GM12892 (cell line): ENCODE results near the gene NEDD4L.

Experiments used
- DNase-seq: peaks from one replicate; pipeline ENCODE4 v3.0.0; 2011; ENCODE audit not compliant: insufficient read length
- FAIRE-seq: peaks from 2 replicates; lab custom pipeline; 2011; peaks lifted over from hg19 to GRCh38; lab: Jason Lieb, UNC
- POLR2A ChIP-seq: IDR thresholded peaks from 2 replicates; pipeline ENCODE4 v1.6.1; 2011; ENCODE audit warnings: low read depth, low read length, control low read depth
- POLR2AphosphoS5 ChIP-seq: IDR thresholded peaks from 2 replicates; pipeline ENCODE4 v1.6.1; 2011; ENCODE audit warnings: low read depth, low read length, control low read depth
- TAF1 ChIP-seq: IDR thresholded peaks from 2 replicates; pipeline ENCODE4 v1.6.1; 2011; ENCODE audit warnings: low read depth, mild to moderate bottlenecking, control low read depth, low read length, borderline replicate concordance

Gene NEDD4L

GRCh38 chr18:58125756-58126155 is 81.7 kb downstream of the NEDD4L start:
- no peak for FAIRE-seq
- TF ChIP-seq POLR2AphosphoS5 (no peak), POLR2A (no peak), TAF1 (no peak)
- no peak for DNase-seq

GRCh38 chr18:58128381-58129374 is 84.7 kb downstream of the NEDD4L start:
- FAIRE-seq: no peak

GRCh38 chr18:58132595-58133261 is 88.7 kb downstream of the NEDD4L start:
- TF ChIP-seq POLR2AphosphoS5 (no peak), TAF1 (no peak), POLR2A (no peak)
- no peak for DNase-seq
- no peak for FAIRE-seq

More at GRCh38 chr18:58128381-58129374, 84.7 kb downstream of the NEDD4L start:
- TF ChIP-seq TAF1 (no peak), POLR2A (no peak), POLR2AphosphoS5 (no peak)
- DNase-seq: no peak

GRCh38 chr18:58135183-58135641 is 91.2 kb downstream of the NEDD4L start:
- no peak for FAIRE-seq
- DNase-seq: no peak
- TF ChIP-seq POLR2A: no peak
- no peak for TF ChIP-seq TAF1
- no peak for TF ChIP-seq POLR2AphosphoS5

- TF ChIP-seq TAF1 (no peak), POLR2A (no peak), POLR2AphosphoS5 (no peak)
- DNase-seq (peak; percentile 51), FAIRE-seq (peak; percentile 98)
Measured at GRCh38 chr18:58135701-58136331, 91.8 kb downstream of the NEDD4L start.

- no peak for DNase-seq
- TF ChIP-seq TAF1: no peak
- no peak for TF ChIP-seq POLR2A
- no peak for TF ChIP-seq POLR2AphosphoS5
- FAIRE-seq: no peak
Measured at GRCh38 chr18:58136879-58137278, 92.9 kb downstream of the NEDD4L start.

GRCh38 chr18:58139459-58140386 is 95.7 kb downstream of the NEDD4L start:
- FAIRE-seq (no peak), DNase-seq (no peak)
- no peak for TF ChIP-seq POLR2A

GRCh38 chr18:58140387-58141325 is 96.6 kb downstream of the NEDD4L start:
- DNase-seq (no peak), FAIRE-seq (peak; percentile 30)
- no peak for TF ChIP-seq TAF1
- no peak for TF ChIP-seq POLR2A
- TF ChIP-seq POLR2AphosphoS5: no peak

- TF ChIP-seq POLR2A (no peak), POLR2AphosphoS5 (no peak), TAF1 (no peak)
- FAIRE-seq: no peak
- no peak for DNase-seq
Measured at GRCh38 chr18:58143386-58143785, 99.4 kb downstream of the NEDD4L start.
